GM12875 (cell line): Measurements from ENCODE around the gene ADAMTSL2.

Experiments
- H3K4me3 ChIP-seq: one replicate; pipeline ENCODE4 v1.5.1; 2011; ENCODE audit warnings: low read depth, low read length, control low read depth
- CTCF ChIP-seq: IDR thresholded peaks from 2 replicates; pipeline ENCODE4 v1.5.1; 2011; ENCODE audit warnings: low read depth, mild to moderate bottlenecking, control low read depth, inconsistent platforms, low read length, moderate library complexity, borderline replicate concordance; ENCODE audit not compliant: insufficient read depth

ADAMTSL2 gene

GRCh38 chr9:133510926-133511505 lies 23.5 kb upstream of the ADAMTSL2 start:
- no peak overlapping the region for H3K4me3 ChIP-seq
- no peak for TF ChIP-seq CTCF

- no peak for TF ChIP-seq CTCF
- no peak overlapping the region for H3K4me3 ChIP-seq
Measured at GRCh38 chr9:133511607-133512006, 22.9 kb upstream of the ADAMTSL2 start.

- TF ChIP-seq CTCF, result no peak
- no peak overlapping the region for H3K4me3 ChIP-seq
Measured at GRCh38 chr9:133512253-133513213, 22.0 kb upstream of the ADAMTSL2 start.

- TF ChIP-seq CTCF, result no peak
- no peak overlapping the region for H3K4me3 ChIP-seq
Measured at GRCh38 chr9:133513214-133514100, 21.0 kb upstream of the ADAMTSL2 start.

- H3K4me3 ChIP-seq, result no peak overlapping the region
- no peak for TF ChIP-seq CTCF
Measured at GRCh38 chr9:133514460-133515239, 19.9 kb upstream of the ADAMTSL2 start.

GRCh38 chr9:133515240-133515610 lies 19.3 kb upstream of the ADAMTSL2 start:
- H3K4me3 ChIP-seq, result no peak overlapping the region
- no peak for TF ChIP-seq CTCF
